NCI-H2171 (cell line): ENCODE data around the gene TCTN2.

Experiments used
- DNase-seq: peaks from one replicate; lab custom pipeline; 2025; lab: John Stamatoyannopoulos, UW

Gene TCTN2

DNA sequence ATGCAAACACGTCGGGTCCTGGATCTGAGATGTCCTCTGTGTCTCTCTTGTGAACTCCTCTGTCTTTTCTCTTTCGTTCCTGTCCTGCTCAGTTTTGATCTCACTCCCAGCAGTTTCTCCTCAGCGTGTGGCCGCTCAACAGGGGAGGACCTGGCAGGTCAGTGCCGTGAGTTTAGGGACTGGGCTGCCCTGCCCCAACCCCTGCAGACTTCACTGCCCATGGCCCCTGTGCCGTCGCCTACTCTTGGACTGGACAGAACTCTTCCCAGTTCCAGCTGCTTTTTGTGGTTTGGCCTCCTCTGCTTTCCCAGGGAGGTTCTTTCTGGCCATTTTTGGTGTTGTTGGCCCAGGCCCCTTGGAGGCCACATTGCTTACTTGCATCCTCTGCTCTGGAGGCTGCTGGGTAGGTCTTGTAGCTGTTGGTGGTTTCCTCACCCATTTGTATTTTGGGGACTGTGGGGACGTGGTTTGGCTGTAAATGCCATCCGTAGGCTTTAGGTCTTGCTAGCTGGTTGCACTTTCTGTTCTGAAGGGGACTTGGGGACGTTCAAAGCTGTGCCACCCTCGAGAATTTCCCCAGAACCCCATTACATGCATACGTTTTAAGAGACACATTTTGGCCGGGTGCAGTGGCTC lies 71.1 kb downstream of the TCTN2 start:
- DNase-seq, result no peak

DNA sequence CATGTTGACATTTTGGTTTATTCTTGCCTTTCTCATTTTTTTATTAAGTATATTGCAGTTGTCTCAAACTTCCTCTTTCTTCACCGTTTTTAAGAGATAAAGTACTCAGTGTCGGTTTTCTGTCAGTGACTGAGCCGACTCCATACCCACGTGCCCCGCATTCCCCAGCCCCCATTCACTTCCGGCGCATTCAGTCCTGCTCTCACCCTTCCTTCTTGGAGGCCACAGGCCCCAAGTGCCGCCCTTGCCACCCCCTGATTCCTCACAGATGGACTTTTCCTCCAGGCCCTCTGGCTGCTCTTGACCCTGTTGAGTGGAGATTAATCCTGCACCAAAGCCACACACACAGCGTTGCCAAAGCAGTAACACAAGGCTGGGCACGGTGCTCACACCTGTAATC lies 72.1 kb downstream of the TCTN2 start:
- DNase-seq, result no peak

DNA sequence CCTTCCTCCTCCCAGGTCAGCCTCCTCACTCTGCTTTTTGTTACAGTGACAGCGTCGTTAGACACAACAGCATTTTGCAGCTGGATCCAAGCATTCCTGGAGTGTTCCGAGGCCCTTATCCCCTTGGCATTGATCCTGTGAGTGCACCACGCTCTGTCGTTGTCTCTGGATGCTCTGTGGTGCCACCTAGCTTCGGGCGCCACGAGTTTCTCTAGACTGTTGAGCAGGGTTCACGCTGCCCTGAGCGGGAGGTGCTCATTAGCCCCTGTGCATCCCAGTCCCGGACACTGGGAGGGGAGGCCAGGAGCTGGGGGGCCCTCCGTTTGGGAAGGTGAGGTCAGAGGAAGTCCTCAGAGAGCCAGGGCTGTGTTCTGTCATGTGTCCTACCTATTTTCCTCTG lies 73.9 kb downstream of the TCTN2 start:
- no peak for DNase-seq

DNA sequence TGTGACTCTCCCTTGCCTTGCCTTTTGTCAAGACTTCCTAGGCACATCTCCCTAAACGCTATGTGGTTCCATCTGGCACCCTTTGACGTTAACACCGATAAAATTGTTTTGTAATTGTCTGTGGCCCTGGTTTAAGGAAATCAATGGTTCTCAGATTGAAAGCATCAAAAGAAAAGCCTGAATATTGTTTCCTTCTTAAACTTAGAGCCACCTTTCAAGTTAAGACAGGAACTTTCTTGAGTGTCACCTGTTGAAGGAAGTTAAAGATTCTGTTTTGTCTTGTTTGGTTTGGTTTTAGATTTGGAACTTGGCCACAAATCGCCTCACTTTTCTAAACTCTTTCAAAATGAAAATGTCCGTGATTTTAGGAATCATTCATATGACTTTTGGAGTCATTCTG lies 76.4 kb downstream of the TCTN2 start:
- no peak for DNase-seq

DNA sequence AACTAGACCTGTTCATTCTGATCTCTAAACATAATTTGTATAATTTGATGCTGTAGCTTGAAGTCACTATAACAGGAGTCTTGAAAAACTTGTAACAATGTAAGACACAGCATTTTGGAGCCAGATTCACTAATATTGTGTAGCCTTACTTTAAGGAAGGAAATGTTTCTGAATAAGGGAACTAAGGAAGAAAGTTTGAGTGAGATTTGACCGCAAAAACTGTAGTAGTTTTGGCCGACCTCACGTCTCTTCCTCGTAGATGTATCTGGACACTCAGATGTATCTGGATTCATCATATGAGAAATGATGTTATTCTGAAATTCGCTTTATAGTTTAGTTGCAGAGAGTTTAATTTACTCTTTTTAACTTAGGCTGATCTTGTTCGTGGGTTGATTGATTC lies 77.2 kb downstream of the TCTN2 start:
- DNase-seq, result no peak

DNA sequence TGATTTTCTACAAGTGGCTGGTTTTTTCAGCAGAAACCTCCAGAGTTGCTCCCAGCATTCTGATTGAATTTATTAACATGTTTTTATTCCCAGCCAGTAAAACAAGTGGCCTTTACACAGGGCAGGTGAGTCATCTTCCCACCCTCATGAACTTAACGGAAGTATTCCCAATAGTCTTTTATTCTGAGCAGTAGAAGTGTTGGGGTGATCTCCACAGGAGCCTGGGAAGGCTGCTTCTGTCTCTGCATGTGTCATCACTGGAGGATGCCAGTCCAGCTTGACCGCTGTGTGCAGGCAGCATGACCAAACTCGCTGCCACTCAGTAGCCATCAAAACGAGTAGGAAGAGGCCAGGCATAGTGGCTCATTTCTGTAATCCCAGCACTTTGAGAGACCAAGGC lies 77.7 kb downstream of the TCTN2 start:
- DNase-seq, result no peak

DNA sequence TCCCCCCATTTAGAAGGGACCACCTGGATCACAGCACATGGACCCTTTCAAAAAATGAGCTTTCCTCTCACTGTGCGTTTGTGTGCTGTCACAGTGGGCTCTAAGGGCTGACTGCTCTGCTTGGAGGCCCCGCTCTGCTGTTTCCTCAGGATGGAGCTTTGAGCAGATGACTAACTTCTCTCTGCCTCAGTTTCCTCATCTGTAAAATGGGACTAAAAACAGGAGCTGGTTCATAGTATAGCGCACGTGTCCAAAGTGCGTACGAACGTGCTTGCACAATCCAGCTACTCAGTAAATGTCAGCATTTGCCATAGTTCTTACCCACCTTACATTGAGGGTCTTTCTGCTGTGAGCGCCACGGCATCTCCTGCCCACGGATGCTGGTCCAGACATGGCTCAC lies 78.4 kb downstream of the TCTN2 start:
- DNase-seq, result no peak

DNA sequence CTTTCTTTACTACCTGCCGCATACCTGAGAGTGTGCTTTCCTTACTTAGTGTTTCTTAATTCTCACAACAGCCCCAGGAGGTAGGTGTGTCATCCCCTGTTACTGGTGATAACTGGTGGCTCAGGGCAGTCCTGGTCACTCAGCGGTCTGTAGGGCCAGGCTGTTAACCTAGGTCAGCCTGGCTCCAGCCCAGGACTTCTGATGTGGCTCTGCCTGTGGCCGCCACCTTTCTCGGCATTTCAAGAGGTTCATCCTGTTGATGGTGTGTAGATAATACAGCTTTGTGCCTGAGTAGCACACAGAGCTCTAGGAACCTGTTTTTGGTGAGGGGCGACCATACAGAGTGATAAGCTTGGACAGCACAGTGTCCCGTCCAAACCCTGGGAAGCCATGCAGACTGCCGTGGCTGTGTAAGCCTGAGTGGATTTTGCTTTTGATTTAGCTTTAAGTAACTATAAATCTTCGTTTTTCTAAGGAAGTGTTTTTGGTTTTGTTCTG lies 79.3 kb downstream of the TCTN2 start:
- no peak for DNase-seq

DNA sequence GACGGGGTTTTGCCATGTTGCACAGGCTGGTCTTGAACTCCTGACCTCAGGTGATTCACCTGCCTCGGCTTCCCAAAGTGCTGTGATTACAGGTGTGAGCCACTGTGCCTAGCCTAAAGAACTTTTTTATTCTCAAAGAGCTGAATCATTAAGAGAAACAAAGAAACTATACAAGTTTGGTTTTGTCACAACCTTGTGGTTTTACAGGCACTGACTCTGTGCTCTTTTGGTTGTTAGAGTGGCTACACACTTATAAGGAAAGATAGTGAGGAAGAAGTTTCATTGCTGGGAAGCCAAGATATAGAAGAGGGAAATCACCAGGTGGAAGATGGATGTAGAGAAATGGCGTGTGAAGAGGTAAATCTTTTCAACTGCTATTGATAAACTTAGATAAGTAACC lies 81.1 kb downstream of the TCTN2 start:
- DNase-seq, result no peak

DNA sequence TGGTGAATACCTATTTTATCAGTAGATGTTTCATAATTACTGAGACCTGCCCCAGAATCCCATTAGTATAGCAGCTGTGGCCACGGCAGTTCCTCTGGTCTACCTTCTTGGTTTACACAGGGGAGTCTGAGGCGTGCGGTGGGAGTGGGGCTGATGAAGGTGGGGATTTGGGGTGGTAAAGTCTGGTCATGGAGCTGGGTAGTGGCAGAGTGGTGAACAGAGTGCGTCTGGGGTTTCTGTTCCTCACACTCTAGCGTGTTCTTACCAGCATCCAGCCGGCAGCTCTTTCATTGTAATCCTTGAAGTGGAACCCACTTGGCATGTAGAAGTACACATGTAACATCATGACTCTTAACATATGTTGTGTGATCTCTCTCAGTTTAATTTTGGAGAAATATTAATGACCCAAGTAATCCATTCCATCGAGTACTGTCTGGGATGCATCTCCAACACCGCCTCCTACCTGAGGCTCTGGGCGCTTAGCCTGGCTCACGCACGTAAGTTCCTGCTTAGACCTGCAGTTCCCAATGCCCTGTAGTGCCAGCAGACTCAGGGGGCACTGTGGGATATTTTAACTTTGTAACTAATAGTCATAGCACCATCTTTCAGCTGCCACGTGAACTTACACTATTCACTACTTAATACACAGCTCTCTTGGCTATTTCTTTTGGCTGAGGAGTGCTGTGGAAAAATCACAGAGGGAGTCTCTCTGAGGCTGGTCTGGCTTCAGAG lies 83.3 kb downstream of the TCTN2 start:
- no peak for DNase-seq

DNA sequence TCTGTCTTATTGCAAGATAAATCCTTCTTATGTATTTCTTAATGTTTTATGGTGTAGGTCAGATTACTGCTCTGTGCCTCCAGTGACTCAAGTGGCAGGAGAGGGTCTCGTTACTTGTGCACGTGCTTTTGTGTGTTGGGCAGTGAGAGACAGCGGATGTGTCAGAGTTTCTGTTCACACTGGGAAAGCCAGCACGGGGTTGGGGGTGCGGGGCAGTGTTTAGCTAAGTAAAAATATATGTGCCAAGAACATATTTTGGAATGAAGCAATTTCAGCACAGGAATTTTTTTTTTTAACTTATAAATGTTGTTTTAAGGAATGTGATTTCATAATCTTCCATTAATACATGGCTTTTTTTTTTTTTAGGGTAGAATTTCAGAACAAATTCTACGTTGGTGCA lies 86.6 kb downstream of the TCTN2 start:
- DNase-seq, result no peak
